NCI-H1417 treated with DMSO at 0.1 percent for 48 hours (cell line): ENCODE measurements around the gene PODN.

Experiments
- DNase-seq: peaks from one replicate; lab custom pipeline; 2025; lab: John Stamatoyannopoulos, UW

The PODN gene

GRCh38 chr1:53114581-53115400 lies 52.8 kb downstream of the PODN start:
- DNase-seq = no peak

DNA sequence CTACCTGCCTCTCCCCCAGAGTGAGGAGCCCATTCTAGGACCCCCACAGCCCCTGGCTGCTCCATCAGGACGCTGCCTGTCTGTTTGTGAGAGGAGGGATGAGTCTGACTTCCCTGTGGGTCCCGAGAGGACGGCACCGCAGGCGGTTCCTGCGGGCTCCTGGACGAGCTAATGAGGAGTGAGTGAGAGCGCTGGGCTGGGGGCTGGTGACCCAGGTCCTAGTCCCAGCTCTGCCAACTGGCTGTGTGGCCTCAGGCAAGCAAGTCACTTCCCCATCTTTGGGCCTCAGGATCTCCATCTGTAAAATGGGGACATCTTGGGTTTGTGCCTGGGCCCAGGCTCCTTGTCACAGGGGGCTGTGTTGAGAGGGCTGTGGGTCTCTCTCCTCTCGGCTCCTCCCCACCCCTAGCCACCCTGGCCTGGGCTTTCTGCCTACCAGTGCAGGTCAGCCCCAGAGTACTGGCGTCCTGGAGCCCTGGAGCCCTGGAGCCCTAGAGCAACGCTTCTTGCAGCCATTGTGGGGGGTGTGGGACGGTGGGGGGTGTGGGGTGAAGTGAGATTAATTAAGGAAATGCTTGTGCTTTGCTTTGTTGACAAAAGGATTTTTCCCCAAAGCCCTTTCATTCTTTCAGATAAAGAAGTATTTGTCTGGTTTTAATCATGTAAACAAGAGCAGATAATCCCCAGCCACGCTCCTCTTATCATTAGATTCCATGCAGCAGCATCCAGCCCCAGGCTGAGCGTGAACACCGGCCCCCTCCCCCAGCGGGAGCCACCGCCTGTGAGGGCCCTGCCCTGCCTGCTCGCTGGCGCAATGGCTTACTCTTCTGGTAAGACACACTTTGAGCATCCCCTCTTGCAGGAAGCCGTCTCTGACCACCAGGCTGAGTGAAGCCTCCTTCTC lies 53.6 kb downstream of the PODN start:
- DNase-seq = no peak

GRCh38 chr1:53116307-53116810 lies 54.3 kb downstream of the PODN start:
- no peak for DNase-seq

GRCh38 chr1:53116933-53117600 lies 55.1 kb downstream of the PODN start:
- DNase-seq = no peak

DNA sequence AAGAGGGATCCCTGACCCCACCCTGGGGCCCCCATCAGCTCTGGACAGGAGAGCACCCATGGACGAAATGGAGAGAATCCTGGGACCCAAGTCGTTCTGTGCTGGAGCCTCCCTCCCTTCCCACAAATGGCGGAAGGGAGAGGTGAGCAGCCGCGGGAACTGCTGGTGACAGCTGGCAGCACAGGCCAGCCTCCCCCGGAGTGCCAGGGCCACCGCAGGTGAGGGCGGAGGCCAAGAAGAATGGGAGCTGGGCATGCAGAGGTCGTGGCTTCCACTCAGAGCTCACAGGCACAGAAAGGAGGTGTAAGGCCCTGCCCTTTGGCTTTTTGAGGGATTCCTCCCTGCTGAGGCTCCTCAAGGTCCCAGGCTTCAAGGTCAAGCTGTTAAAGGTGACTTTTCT lies 55.8 kb downstream of the PODN start:
- DNase-seq = no peak

GRCh38 chr1:53120659-53121058 lies 58.6 kb downstream of the PODN start:
- no peak for DNase-seq

DNA sequence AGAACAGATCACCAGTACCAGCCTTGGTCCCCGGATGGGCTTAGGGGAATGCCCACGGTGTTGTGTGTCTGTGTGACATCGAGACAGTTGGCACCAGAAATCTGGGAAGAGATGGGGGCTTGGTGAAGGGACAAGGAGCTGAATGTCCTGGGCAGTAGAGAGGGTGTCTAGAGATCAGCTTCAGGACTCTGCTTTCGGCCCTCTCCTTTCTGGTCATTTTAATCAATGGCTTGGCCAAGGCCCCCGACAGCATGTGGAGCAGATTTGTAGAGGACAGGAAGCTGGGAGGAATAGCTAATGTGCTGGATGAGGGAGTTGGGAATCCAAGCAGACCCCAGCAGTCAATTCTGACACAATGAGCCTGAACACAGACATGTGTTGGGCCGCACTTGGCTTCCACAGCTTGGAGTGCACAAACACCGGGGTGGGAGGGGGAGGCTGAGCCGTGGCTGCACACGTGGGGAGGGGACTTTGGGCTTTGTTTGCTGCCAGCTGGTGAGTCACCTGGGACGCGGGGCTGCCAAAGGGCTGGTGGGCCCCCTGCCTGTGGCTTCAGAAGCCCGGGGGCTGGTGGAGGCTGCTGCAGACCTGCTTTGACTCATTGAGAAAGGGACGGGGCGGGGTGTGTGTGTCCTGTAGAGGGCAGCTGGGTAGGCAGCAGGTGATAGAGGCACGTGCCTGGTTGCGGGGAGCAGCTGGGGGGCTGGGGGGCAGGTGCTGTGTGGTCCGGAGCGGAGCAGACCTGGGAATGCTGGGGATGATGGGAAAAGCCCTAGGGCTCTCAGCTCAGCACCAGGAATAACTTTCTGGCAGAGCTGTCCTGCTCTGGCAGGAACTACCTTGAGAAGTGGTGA lies 59.5 kb downstream of the PODN start:
- DNase-seq = no peak

GRCh38 chr1:53122201-53122885 lies 60.3 kb downstream of the PODN start:
- no peak for DNase-seq

DNA sequence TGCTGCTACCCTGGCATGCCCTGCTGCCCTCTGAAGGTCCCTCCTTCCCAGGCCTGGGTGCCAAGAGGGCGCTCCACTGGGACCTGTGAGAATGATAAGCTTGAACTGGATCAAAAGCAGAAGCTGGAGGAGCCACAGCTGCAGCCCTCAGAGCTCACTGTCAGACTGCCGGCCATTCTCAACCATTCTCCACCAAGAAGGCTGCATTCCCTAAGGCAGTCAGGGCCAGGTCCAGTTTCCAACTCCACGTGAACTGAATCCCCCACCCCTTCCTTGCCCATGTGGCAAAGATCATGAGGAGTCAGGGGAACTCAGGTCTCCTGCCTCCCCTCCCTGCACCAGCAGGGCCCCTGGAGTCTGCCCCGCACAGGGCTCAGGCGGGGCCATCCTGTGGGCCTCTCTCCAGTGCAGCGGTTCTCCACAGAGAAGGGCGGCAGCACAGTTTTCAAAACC lies 61.0 kb downstream of the PODN start:
- DNase-seq = no peak

DNA sequence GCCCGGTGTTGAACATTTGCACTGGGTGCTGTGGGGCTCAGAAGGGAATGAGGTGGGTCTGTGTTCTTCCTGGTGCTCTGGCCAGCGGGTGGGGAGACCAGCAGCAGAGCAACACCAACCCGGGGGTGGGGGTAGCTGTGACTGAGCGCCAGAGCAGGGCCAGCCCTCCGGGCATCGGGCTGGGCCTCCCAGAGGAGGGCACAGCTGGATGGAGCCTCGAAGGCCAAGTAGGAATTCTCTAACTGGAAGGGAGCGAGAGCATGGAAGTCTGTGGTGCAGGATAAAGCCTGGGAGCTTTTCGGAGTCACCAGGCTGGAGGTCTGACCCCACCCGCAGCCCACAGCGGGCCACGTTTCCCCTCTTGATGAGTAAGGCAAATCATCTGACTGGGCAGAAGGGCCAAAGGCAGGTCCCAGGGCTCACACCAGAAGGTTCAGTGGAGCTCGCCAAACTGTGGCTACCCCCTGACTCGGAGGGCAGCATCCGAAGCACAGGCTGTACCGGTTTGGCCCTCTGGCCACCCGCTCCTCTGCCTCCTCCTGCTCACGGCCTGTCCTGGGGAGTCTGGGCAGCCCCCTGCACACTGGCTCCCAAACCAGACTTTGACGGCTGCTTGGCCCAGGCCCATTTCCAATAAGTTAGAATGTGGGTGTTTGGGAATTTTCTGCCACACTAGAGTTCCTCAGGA lies 61.6 kb downstream of the PODN start:
- no peak for DNase-seq

DNA sequence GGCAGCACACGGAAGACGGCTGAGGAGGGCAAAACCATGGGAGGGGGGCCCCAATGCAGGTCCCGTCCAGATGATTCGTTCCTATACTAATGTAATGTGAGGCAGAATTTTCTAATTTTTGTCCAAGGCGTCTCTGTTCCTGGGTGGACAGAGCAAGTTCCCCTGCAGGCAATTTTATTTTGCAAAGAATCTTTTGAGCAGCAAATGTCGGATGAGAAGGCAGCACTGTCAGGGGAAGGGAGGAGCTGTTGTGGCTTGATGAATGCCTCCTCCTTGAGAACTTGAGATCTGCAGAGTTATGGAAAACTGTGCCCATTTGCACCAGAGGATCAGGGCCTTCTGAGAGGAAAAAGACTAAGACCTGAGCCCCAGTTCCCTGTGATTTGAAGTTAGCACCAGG lies 63.1 kb downstream of the PODN start:
- DNase-seq = no peak

- no peak for DNase-seq
Observed at GRCh38 chr1:53125623-53126360, 63.8 kb downstream of the PODN start.

DNA sequence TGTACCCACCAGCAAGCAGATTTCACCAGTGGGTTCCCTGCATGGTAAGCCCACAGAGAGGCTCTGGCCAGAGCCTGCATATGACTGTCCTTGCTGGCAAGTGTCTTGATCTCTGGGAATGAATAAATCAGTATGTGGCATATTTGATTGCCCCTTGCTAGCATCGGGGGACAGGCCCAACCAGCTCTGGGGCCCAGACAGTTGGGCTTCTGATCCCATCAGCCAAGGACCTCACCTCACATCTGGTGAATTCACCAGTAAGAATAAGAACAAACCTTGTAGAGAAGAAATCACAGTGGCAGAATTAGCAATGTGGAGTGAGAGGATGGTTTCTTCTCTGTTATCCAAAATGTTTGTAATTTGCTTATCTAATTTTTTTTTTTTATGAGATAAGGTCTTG lies 64.5 kb downstream of the PODN start:
- DNase-seq = no peak

DNA sequence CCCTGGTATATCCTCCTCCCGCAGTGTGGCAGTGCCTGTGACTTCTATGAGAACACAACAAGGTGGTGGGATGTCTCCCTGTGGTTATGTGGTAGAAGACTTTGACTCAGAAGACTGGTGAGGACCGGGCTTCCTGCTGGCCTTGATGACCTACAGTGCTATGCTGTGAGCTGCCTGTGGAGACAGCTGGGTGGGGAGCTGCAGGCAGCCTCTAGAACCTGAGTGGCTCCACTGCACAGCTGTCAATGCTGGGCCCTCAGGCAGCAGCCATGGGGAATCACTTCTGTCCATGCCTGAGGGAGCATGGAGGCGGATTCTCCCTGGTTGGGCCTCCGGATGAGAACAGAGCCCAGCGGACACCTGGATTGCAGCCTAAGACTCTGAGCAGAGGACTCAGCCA lies 65.5 kb downstream of the PODN start:
- no peak for DNase-seq

DNA sequence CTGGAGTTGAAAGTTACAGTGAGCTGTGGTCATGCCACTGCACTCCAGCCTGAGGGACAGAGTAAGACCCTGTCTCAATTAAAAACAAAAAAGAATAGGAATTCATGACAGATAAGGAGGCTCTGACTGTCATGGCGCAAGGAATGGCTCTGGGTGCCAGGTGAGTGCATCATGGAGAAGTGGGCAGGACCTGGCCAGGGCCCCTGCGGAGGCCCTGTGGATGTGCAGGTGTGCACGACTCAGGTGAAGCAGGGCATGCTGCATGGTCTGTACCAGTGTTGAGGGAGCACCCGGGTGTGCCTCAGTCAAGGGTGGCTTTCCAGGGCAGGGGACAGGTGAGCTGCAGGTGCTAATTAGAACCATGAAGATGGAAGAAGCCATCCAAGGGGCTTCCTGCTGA lies 66.4 kb downstream of the PODN start:
- DNase-seq = no peak

DNA sequence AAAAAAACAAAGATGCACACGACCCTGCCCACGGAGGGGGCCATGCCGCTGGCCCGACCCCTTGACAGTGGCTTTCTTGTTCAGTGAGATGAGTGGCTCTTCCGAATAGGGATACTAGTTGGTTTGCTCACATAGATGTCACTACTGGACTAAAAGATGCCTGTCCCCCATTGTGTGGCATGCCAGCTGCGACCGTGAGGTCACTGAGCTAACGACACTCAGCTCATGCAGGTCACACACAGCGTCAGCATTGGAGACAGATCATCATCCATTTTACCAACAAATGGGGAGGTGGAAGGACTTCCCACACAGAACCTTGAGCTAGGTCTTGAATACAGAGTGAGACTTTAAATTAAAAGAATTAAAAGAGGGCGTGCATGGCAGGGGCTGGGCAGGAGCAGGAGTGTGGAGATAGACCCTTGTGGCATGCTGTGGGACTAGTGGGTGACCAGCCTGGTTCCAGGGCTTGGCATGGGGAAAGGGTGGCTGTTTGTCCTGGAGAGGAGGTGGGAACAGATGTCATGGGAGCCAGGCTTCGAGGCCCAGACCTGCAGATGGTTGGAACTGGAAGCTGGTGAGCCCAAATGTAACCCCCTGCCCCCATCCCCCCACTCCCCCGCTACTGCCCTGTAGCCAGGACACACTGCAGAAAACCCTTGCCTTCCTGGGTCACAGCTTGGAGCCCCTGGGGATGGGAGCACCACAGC lies 68.0 kb downstream of the PODN start:
- DNase-seq = no peak

DNA sequence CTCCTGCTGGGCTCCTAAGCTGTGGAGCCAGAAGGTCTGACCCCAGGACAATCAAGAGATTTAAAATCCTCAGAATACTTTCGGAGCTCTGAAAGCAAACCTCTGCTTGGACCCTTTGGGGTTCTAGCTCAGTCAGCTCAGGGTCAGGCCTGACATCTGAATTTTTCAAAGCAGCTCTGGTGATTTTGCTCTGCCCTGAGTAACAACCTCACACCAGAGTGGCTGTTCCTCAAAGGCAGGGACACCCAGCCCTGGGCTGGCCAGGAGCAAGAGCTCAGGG lies 68.5 kb downstream of the PODN start:
- no peak for DNase-seq

DNA sequence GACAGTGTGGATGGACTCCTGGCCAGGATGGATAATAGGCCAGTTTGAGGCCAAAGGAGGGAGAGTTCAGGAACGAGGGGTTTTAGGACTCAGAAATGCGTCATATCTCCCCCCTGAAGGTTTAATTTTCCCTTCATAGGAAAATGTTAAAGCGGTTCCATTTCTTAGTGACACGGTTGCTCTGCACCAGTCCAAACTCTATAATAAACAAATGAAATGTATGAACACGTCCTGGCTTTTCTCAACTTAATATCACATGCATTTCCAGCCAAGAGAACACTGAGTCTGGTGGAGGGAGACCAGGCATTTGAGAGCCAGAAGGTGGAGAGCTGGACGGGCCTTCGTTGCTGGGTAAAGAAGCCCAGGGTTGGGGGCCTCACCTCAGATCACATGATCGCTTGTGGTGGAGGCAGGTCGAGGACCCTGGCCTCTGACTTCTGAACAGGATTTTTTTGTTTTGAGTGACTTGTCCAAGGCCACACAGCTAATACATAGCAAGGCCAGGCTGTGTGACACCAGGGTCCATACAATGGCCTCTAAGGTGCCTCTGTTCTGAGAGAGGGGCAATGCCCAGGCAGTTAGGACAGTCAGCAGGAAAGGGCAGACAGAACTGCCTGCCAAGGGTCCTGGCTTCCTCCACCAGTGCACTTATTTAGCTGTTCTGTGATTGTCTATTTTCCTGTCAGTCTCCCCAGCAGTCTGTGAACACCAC lies 69.0 kb downstream of the PODN start:
- no peak for DNase-seq

GRCh38 chr1:53131590-53131938 lies 69.6 kb downstream of the PODN start:
- DNase-seq = no peak
